Panc1 (cell line): ENCODE data around the gene CASP14. TPM values are rescaled to one million over a fixed set of nuclear protein-coding genes. Genes with fewer than 3 reads are reported as not detected.

Experiments
- ATAC-seq: fragments of 200-7000 bp; cut with Tn5 transposase; 2 replicates; pipeline ENCODE4 v1.9.1; 2020; ENCODE audit warnings: mild to moderate bottlenecking, moderate library complexity
- BruUV-seq: library from RNA; stranded (reverse); fragments of 400-500 nt; replicated peaks from 2 replicates; lab custom pipeline; 2021; lab: Mats Ljungman, UMichigan
- CTCF ChIA-PET: fragments of 300-600 bp; sonication (Branson Sonifier 250); formaldehyde crosslinking; loops from one replicate; lab custom pipeline; 2022; ENCODE audit warnings: antibody characterized with exemption; lab: Charles Lee
- POLR2A ChIA-PET: fragments of 300-600 bp; sonication (Branson Sonifier 250); formaldehyde crosslinking; loops from one replicate; lab custom pipeline; 2022; ENCODE audit warnings: antibody characterized with exemption; lab: Charles Lee
- DNase-seq: peaks from one replicate; pipeline ENCODE4 v3.0.0-alpha.2; 2010; ENCODE audit warnings: low read depth, low spot score
- H3K27ac ChIP-seq: 2 replicates; pipeline ENCODE4 v1.5.1; 2011; ENCODE audit warnings: mild to moderate bottlenecking, low read length, inconsistent platforms
- H3K27me3 ChIP-seq: fragments of 200-500 bp; sonication (Bioruptor generic); 2 replicates; pipeline ENCODE4 v1.6.0; 2014; ENCODE audit warnings: low read length, inconsistent platforms; ENCODE audit not compliant: control insufficient read depth, insufficient read depth
- H3K36me3 ChIP-seq: fragments of 200-500 bp; sonication (Bioruptor generic); 2 replicates; pipeline ENCODE4 v1.5.1; 2014; ENCODE audit warnings: inconsistent platforms, mild to moderate bottlenecking, low read length, moderate library complexity; ENCODE audit not compliant: control insufficient read depth, insufficient read depth
- H3K4me1 ChIP-seq: 2 replicates; pipeline ENCODE4 v1.5.1; 2011; ENCODE audit warnings: inconsistent platforms, mild to moderate bottlenecking, low read length, moderate library complexity; ENCODE audit not compliant: control insufficient read depth, insufficient read depth
- H3K4me3 ChIP-seq, 2 experiments: 2 replicates each; pipeline ENCODE4 v1.5.1; 2011 to 2012; ENCODE audit warnings: low read depth in 2 of 2, low read length in 2 of 2, mild to moderate bottlenecking in 2 of 2, inconsistent platforms in 1 of 2, moderate library complexity in 1 of 2
- H3K9me3 ChIP-seq: fragments of 200-500 bp; sonication (Bioruptor generic); 2 replicates; pipeline ENCODE4 v1.5.1; 2014; ENCODE audit warnings: low read depth, mild to moderate bottlenecking, inconsistent platforms, low read length, moderate library complexity; ENCODE audit not compliant: control insufficient read depth, insufficient read depth
- CTCF ChIP-seq: fragments of 450-650 bp; IDR thresholded peaks from 2 replicates; pipeline ENCODE4 v1.5.1; 2017; ENCODE audit warnings: mild to moderate bottlenecking
- POLR2AphosphoS5 ChIP-seq: IDR thresholded peaks from 2 replicates; pipeline ENCODE4 v1.6.1; 2012; ENCODE audit warnings: mild to moderate bottlenecking, low read depth, low read length, moderate library complexity
- REST ChIP-seq, 2 experiments: IDR thresholded peaks; 2 replicates each; pipeline ENCODE4 v1.6.1; 2011 to 2012; ENCODE audit warnings: low read depth in 2 of 2, control low read depth in 1 of 2, low read length in 1 of 2, mild to moderate bottlenecking in 1 of 2, moderate library complexity in 1 of 2; ENCODE audit not compliant: insufficient read depth in 1 of 2
- SIN3A ChIP-seq: IDR thresholded peaks from 2 replicates; pipeline ENCODE4 v1.6.1; 2012; ENCODE audit warnings: low read depth, mild to moderate bottlenecking, low read length, moderate library complexity, borderline replicate concordance; ENCODE audit not compliant: insufficient read depth
- TCF7L2 ChIP-seq: IDR thresholded peaks from 2 replicates; pipeline ENCODE4 v1.6.1; 2011; ENCODE audit warnings: mild to moderate bottlenecking, low read depth, low read length, inconsistent platforms
- in situ Hi-C: cut with HindIII; loops from 2 replicates; pipeline ENCODE4 v1.10.0; 2016; ENCODE audit warnings: low sequenced_read_pairs, low pct_unique_long_range_greater_than_20kb
- intact Hi-C: fragments of 100-400 bp; cut with micrococcal nuclease; formaldehyde crosslinking; loops from one replicate; pipeline ENCODE4 v1.10.0; 2022; ENCODE audit not compliant: unreplicated experiment
- total RNA-seq: library from RNA; stranded (reverse); gene quantifications from one replicate; pipeline ENCODE4 v1.2.1, GENCODE V29; 2021; ENCODE audit not compliant: unreplicated experiment

Gene CASP14
- total RNA-seq, 1 experiment from 2014 or later, result not detected

GRCh38 chr19:15104003-15104402, 54.7 kb downstream of the CASP14 start:
- ChIA-PET CTCF (no interaction called here), POLR2A (no interaction called here)
- Histone ChIP-seq H3K4me3 (no peak overlapping the region), H3K9me3 (peaks cover 4% of the 10 kb centered on the region; the same call in 1 of the 2 replicates), H3K4me1 (peaks cover 9% of the 10 kb centered on the region), H3K27me3 (no peaks in the 10 kb centered on the region), H3K27ac (no peak overlapping the region), H3K36me3 (no peaks in the 10 kb centered on the region)
- no TSS peak for BruUV-seq
- DNase-seq (no peak), ATAC-seq (no peak)
- in situ Hi-C loops (no loop called here), intact Hi-C loops (no loop called here)
- no peak for TF ChIP-seq POLR2AphosphoS5

GRCh38 chr19:15104411-15104810, 55.1 kb downstream of the CASP14 start:
- H3K27ac ChIP-seq, result no peak overlapping the region
- H3K36me3 ChIP-seq, result no peaks in the 10 kb centered on the region
- in situ Hi-C loops, result no loop called here
- BruUV-seq, result no TSS peak
- intact Hi-C loops, result no loop called here
- DNase-seq (no peak), ATAC-seq (no peak)
- CTCF ChIA-PET, result no interaction called here
- H3K4me1 ChIP-seq, result peaks cover 9% of the 10 kb centered on the region
- POLR2A ChIA-PET, result no interaction called here
- H3K4me3 ChIP-seq, result no peak overlapping the region
- no peak for TF ChIP-seq REST (IDR thresholded peaks at IDR 0.05; ENCODE audit: insufficient read depth in 1 of 2, low read depth in 2 of 2, low read length in 1 of 2)
- no peak for TF ChIP-seq POLR2AphosphoS5
- no peak for TF ChIP-seq SIN3A
- no peak for TF ChIP-seq TCF7L2
- TF ChIP-seq CTCF, result no peak
- H3K9me3 ChIP-seq, result peaks cover 4% of the 10 kb centered on the region; the same call in 1 of the 2 replicates
- H3K27me3 ChIP-seq, result no peaks in the 10 kb centered on the region

- Histone ChIP-seq H3K36me3 (no peaks in the 10 kb centered on the region), H3K4me3 (no peak overlapping the region), H3K27me3 (no peaks in the 10 kb centered on the region), H3K27ac (no peak overlapping the region), H3K9me3 (peaks cover 4% of the 10 kb centered on the region; the same call in 1 of the 2 replicates), H3K4me1 (peaks cover 9% of the 10 kb centered on the region)
- ChIA-PET CTCF (no interaction called here), POLR2A (no interaction called here)
- intact Hi-C loops, result no loop called here
- in situ Hi-C loops, result no loop called here
- no TSS peak for BruUV-seq
- DNase-seq (no peak), ATAC-seq (no peak)
- TF ChIP-seq TCF7L2 (no peak), SIN3A (no peak), POLR2AphosphoS5 (no peak), CTCF (no peak), REST (IDR thresholded peaks at IDR 0.05; ENCODE audit: insufficient read depth in 1 of 2, low read depth in 2 of 2, low read length in 1 of 2) (no peak)
Measured at GRCh38 chr19:15105044-15105443, 55.8 kb downstream of the CASP14 start.
